OCI-M1 (cell line): ENCODE data around the gene ARIH2.

Experiments used
- DNase-seq: peaks from one replicate; lab custom pipeline; 2025; lab: John Stamatoyannopoulos, UW

Gene ARIH2

DNA sequence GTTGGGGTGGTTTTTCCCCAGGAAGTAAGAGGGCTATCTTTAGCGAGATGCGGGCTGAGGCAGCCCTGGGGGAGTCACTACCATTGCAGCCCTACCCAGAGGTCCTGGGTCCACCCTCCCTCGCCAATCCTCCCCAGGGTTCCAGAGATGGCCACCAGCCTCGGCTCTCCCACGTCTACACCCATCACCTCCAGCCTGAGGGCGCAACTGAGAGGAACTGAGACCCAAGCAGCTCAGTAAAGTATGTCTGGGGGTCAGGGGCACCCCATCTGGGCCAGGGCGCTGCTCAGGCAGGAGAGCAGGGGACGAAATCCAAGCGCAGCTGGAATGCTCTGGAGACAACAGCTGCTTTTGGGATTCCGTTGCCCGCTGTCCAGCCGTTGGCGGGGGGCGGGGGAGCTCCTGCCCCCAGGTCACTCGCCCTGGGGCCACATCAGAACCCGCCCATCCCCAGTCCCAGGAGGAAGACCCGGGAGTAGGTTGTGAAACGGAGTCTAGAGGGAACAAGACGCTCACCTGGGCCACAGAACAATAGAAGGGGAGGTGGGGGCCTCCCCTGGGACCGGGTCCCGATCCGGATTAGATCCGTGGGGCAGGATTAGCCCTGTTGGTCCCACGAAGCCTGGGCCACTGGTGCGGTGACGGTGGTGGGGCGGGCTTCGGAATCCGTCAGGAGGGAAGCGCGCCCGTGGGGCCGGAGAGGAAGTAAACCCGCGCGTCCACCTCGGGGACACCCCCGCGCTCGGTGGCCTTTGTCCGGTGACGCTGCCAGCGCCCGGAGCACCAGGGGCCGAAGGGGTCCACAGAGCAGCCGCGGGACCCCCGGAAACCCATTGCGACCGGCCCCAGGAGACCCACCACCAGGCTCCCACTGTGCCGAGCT, 101.9 kb downstream of the ARIH2 start:
- DNase-seq = peak; percentile 70

DNA sequence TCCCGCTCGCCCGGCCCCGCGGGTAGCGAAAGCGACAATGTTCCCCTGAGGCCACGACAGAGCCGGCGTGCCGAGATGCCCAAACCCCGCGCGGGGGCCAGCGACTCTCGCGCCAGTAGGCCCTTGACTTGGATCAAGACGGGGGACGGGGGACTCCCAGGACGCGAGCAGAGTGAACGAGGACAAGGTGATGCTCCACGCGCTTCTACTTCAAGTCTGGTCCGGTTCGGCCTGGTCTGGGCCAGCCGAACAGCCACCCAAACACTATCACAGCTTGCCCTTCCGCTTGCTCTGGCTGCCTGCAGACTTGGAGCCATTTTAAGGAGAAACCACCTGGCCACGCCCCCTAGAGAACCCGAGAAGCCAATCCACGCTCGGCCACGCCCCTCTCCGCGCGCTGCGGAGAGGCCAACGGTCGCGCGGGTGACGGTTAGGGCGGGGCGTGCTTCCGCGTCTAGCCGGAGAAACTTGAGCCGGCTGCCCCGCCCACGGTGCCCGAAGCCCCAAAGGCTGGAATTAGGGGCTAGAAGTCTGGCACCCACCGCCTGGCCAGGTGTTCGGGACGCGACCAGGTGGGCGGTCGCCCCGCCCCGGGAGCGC, 102.7 kb downstream of the ARIH2 start:
- peak; percentile 97 for DNase-seq

DNA sequence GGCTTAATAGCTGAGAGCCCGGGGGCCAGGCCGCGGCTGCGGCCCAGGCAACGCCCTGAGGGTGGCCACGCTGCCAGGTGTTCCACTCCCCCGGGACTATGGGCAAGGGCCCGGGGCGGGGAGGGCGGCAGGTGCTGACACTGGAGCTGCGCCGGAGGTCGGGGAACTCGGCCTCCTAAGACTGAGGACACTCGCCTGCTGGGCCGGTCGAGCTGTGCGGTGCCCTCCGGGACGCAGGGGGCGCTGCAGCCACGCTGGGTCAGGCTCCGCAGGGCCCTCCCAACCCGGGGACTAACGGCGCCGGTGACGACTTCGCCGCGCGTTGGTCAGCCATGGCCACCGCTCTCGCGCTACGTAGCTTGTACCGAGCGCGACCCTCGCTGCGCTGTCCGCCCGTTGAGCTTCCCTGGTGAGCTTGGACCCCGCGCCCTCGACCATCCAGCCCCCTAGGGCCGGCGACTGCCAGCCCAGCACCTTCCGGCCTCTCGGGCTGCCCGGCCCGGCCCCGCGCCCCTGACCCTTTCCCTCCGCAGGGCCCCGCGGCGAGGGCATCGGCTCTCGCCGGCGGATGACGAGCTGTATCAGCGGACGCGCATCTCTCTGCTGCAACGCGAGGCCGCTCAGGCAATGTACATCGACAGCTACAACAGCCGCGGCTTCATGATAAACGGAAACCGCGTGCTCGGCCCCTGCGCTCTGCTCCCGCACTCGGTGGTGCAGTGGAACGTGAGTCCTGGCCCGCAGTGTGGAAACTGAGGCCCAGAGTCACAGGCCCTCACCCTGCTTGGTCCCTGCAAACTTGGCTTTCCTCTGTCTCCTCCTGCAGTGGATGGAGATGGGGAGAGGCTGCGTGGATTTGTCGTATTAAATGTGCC, 103.4 kb downstream of the ARIH2 start, which contains the start of gene NDUFAF3:
TSS of gene NDUFAF3 (plus strand) at position 309 of the 875 bp plus-strand sequence. CDS start at position 333, 24 bp downstream.
- peak; percentile 90 for DNase-seq

DNA sequence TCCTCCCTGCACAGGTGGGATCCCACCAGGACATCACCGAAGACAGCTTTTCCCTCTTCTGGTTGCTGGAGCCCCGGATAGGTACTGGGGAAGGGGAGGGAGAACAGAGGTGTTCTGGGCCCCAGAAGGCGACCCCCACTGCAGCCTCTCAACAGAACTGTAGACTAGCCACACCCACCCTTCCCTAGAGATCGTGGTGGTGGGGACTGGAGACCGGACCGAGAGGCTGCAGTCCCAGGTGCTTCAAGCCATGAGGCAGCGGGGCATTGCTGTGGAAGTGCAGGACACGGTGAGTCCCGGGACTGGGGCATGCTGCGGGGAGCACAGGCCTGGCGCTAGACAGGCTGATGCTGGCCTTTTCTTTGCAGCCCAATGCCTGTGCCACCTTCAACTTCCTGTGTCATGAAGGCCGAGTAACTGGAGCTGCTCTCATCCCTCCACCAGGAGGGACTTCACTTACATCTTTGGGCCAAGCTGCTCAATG, 104.1 kb downstream of the ARIH2 start:
- no peak for DNase-seq

DNA sequence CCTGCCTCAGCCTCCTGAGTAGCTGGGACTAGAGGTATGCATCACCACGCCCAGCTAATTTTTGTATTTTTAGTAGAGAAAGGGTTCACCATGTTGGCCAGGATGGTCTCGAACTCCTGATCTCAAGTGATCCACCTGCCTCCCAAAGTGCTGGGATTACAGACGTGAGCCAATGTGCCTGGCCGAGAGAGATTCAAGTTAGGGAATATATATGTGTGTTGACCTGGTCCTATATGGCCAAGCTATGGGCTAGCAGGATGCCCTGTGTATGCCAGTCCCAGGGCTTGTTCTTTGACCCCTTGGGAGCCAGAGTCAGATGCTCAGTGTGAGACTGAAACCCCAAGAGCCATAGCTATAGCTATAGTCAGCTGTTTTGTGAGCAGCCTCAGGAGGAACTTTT, 105.1 kb downstream of the ARIH2 start:
- DNase-seq = no peak

DNA sequence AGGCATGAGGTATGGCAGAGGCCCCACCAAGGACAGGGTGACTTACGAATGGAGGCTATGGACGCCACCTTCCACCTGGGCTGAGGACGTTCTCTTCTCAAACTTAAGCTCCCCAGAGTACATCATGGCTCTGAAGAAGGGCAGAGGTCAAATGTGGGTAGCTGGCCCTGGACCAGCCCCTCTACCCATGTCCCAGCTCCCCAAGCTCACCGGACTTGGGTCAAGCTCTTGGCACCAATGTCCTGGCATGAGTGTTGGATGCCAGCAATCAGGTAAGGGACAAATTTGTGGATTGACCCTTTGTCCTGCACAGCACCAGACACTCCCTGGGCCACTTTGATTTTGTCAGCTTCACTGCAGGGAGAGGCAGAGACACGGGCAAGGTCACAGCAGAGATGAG, 105.8 kb downstream of the ARIH2 start:
- no peak for DNase-seq

DNA sequence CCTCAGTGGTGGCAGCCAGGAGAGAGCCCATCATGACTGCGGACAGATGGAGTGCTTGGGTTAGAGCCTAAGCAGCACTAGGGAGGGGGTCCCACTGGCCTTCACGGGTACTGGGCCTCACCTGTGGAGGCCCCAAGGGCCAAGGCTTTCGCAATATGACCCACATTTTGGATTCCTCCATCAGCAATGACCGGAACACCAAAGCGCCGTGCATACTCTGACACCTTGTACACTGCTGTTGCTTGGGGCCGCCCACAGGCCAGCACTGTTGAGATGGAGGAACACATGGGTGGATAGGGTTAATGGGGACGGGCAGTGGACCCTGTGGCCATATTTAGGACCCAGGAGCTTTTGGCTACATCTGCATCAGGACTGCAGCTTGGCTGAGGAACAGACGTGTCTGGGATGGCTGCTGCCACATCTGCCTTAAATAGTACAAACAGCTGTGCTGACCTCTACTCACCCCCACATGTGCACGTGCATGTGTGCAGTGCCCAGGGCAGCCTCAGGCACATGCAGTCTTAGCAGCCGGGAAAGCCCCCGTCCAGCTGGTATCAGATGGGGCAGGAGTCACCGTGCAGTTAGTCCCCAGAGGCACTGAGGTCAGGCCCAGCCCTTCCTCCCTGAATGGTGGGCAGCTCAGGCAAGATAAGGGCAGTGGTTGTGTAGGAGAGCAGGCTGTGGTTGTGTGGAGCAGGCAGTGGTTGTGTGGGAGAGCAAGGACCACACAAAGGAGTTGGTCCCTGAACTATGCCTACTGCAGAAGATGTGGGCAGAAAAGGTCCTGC, 106.6 kb downstream of the ARIH2 start:
- peak; percentile 92 for DNase-seq

DNA sequence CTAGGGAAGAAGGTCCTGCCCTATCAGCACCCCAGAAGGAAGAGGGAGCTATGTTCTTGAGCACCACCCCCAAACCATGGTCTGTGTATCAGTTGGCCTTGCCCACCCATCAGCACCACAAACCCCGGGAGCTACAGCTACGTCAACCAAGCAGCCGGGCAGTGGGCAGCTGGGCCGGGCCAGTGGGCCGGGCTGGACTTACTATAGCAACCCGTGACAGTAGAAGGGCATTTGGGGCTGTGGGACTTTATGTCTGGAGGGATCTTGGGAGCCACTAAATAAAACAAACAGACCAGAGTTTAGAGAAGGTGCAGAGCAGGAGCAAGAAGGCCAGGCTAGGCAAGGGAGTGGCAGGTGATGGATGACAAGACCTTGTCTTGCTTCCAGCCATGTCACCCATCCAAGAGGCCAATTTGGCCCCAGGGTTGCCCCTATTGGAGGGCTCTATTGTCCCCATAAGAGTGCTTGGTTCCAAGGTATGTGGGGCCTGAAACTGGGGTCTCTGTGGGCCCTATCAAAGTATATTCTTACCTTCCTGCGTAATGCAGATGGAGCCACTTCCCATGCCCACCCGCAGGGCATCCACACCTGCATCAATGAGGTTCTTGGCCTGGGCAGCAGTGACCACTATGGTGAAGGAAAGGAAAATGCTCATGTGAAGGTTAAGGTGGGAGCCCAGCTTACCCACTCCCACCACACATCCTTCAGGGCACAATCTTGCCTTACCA, 107.3 kb downstream of the ARIH2 start:
- DNase-seq = no peak

DNA sequence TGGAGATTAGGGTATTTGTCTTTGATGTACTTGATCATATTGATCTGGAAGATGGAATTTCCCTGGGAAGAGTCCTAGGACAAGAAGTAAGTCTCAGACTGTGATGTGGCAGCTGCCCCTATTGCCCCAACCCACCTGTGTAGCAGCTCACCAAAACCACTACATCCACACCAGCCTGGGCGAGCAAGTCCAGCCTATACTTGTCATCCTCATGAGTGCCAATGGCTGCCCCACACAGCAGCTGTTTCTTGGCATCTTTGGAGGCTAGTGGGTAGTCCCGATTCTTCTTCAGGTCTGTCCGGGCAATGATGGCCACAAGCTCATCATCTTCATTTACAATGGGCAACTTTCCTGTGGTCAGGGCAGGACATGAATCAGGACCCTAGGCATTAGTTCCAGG, 107.9 kb downstream of the ARIH2 start:
- DNase-seq = no peak

DNA sequence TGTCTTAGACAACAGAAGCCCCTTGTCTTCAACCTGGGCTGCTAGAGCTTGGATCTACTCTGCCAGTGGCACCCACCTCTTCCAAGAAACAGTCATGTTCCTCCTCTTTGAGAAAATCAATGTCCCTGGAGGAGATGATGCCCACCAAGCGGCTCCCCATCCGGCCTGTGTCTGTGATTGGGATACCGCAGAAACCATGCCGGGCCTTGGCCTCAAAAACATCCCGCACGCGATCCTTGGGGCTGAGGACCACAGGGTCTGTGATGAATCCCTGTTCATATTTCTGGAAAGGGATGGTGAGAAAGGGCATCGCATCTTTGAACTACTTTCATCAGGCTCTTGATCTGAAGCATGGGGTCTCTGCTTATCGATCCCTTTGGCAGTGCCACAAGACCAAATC, 109.0 kb downstream of the ARIH2 start:
- no peak for DNase-seq

DNA sequence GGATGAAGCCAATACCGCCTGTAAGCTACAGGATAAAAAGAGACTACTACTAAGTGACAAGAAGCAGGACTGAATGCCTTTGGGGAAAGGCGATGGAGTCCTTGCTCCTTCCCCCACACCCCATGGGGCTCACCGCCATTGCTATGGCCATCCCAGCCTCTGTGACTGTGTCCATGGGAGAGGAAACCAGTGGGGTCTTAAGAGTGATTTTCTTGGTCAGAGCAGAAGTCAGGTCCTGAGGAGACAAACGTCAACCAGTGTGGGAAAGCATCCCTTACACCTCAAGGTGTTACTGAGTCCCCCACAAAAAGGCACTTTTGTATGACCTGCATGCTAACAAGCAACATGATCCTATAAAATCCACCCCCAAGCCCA, 109.6 kb downstream of the ARIH2 start:
- no peak for DNase-seq

DNA sequence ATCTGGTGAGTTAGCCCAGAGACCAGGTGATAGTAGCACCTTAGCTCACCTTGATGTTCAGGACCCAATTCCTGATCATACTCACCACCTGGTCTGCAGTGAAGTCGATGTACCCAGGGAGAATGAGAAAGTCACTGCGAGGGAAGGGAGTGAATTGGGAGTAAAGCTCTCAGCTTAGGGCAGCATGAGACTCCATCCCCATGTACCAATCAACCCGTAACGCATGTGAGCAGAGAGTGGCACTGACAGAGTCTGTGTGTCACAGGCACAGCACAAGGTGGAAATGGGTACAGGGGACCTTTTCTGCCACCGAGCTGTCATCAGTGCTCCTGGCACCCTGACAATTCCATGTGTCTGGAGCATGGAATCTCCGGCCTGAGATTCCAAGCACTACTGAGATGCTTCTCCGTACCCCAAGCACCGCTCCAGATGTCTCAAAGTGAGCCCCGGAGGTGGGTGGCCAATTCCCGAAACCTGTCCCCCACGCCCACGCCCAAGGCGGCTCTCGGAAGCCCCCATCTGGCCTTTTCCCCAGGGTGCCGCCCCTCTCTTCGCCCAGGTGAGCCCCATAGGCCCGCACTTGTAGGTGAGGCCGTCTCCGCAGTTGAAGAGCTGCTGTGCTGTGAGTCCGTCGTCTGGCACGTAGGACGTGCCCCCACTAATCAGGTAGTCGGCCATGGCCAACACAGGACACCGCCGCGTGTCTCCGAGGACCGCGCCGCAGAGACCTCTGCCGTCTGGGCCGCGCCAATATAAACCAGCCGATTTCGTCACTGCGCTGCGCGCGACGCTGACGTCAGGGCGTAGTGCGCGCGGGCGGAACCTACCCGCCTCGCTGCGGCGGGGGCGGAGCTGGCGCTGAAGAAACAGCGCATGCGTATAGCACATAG, 110.3 kb downstream of the ARIH2 start, which contains the start of gene IMPDH2:
TSS of gene IMPDH2 (minus strand) at position 726 of the 890 bp plus-strand sequence. CDS start at position 678, 48 bp downstream.
- peak; percentile 94 for DNase-seq

DNA sequence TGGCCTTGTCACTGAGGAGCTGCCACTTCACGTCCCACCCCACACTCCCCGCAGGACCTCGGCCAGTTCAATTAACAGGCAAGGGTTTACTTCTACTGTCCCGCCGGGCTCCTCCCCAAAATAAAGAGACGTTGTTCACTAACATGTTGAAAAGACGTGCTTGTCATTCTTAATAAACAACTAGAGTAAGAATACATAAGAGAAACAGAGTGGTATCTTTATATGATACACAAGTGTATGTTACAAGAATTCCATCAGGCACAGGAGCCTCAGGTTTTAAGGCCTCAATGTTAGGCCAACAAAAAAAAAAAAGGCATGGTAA, 110.9 kb downstream of the ARIH2 start:
- no peak for DNase-seq

DNA sequence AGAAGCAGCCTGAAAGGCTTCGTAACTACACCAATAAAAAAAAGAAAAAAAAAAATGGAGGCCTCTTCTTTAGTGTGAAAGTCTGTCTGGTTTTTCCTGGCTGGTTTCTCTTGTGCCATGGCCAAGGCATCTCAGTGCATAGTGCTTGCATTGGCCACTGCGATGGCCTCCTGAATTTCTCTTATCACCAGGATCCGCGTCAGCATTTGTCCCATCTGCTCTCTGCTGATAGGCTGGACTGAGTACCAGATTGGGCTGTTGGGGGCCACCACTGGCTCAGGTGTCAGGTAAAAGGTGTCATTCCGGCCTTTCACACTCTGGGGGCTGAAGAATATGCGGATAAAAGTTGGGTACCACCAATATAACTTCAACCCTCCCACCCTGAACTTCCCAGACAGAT, 111.7 kb downstream of the ARIH2 start:
- DNase-seq = no peak

DNA sequence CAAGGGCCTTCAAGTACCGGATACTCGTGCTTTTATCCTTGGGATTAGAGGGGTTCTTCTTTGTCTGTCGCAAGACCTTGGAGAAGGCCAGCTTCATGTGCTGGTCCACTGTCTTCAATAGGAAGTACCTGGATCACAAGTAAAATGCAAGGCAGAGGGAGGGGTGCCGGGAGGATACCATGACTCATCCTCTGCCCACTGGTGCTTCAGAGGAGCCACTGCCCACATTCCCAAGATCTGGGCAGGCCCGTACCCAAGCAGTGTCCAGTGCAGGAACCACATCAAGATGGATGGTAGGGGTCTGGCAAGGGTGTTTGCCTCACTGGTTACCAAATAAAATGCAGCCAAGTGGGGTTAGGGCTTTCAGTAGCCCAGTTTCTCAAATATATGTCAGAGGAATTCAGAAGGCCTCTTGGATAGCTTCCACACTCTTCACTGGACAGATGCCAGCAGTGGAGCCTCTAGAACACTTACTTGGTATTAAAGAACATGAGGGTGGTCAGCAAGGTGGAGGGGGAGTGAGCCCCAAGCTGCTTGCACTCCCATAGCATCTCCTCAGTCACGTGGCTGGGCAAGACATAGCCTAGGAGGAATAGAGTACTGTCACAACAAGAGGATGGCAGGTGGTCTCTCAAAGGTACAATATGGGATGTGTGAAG, 114.1 kb downstream of the ARIH2 start:
- DNase-seq = no peak

DNA sequence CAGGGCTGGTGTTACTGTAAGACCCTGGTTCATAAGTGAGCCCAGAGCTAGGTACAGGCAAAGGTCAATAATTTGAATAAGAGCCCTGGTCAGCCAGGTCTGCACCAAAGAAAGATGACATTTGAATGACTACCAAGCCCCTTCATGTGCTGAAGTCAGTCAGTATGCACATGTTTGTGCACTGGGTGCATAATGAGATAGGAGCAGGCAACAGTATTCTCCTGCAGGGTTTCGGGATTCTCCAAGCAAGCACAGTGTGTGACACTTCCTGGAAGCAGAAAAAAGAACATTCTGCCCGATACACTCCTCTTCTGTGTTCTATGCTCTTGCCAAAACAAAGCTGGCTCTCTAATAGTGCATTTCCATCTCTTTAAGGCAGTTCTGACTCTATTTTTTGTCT, 116.0 kb downstream of the ARIH2 start:
- no peak for DNase-seq

DNA sequence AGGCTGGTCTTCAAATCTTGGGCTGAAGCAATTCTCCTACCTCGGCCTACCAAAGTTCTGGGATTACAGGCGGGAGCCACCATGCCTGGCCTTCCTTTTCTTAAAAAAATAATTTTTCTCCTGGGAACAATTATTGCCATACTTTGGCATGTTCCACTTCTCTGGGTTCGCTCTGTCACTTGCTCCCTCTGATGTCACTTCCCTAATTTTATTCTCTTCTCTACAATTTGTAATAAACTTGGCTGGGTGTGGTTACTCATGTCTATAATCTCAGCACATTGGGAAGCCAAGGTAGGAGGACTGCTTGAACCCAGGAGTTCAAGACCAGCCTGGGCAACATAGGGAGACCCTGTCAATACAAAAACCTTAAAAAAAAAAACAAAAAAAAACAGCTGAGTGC, 116.6 kb downstream of the ARIH2 start:
- DNase-seq = no peak
